Suprapubic skin (tissue), 4 donors: ENCODE results near the gene INHBE. TPM values are rescaled to one million over a fixed set of nuclear protein-coding genes. Genes with fewer than 3 reads are reported as not detected.

Experiments used
- DNase-seq, 2 donors: peaks; one replicate each; pipeline ENCODE4 v3.0.0-alpha.2; 2019; ENCODE audit warnings: low spot score in 2 of 2
- H3K27ac ChIP-seq: fragments of 200-600 bp; sonication (generic); one replicate; pipeline ENCODE4 v1.5.1; 2019
- H3K27me3 ChIP-seq: fragments of 200-600 bp; sonication (generic); one replicate; pipeline ENCODE4 v1.5.1; 2019
- H3K36me3 ChIP-seq: fragments of 200-600 bp; sonication (generic); one replicate; pipeline ENCODE4 v1.5.1; 2019
- H3K4me1 ChIP-seq: fragments of 200-600 bp; sonication (generic); one replicate; pipeline ENCODE4 v1.5.1; 2019
- H3K4me3 ChIP-seq: fragments of 200-600 bp; sonication (generic); one replicate; pipeline ENCODE4 v1.5.1; 2019; ENCODE audit warnings: mild to moderate bottlenecking
- H3K9me3 ChIP-seq: fragments of 200-600 bp; sonication (generic); one replicate; pipeline ENCODE4 v1.5.1; 2019
- CTCF ChIP-seq, 2 donors: fragments of 200-600 bp in 1 of 2; fragments of 450-650 bp in 1 of 2; sonication (generic) in 1 of 2; IDR thresholded peaks; one replicate each; pipeline ENCODE4 v1.5.1; 2016 to 2019; ENCODE audit warnings: antibody characterized with exemption in 2 of 2, mild to moderate bottlenecking in 1 of 2, moderate library complexity in 1 of 2
- EP300 ChIP-seq: sonication (generic); formaldehyde crosslinking; IDR thresholded peaks from one replicate; pipeline ENCODE4 v1.6.1; 2017; ENCODE audit warnings: antibody characterized with exemption
- POLR2A ChIP-seq, 2 donors: fragments of 450-650 bp; IDR thresholded peaks; one replicate each; pipeline ENCODE4 v1.6.1; 2017; ENCODE audit warnings: antibody characterized with exemption in 2 of 2, mild to moderate bottlenecking in 2 of 2, moderate library complexity in 2 of 2
- POLR2AphosphoS5 ChIP-seq, 3 donors: sonication (generic); formaldehyde crosslinking; IDR thresholded peaks; one replicate each; pipeline ENCODE4 v1.6.1; 2017; ENCODE audit warnings: antibody characterized with exemption in 3 of 3
- WGBS: methylation state at CpG from one replicate; pipeline ENCODE4 v1.1.5; 2018; 5-methylcytosine and 5-hydroxymethylcytosine counted together
- total RNA-seq, 4 donors: library from RNA; depleted of rRNA; stranded (reverse); fragments of >200 nt; gene quantifications; one replicate each; pipeline ENCODE4 v1.1.0, GENCODE V29; 2016

INHBE gene
- total RNA-seq, 4 donors from 2014 or later: 0.56 TPM; not detected in 3

- H3K4me3 ChIP-seq: no peak overlapping the region
- WGBS: 88% methylated on average over 12 of the region's 12 CpGs
- no peak for DNase-seq
- H3K36me3 ChIP-seq: peaks cover 5% of the 10 kb centered on the region
- H3K27ac ChIP-seq: no peak overlapping the region
- no peak for TF ChIP-seq POLR2AphosphoS5 (IDR thresholded peaks at IDR 0.05)
- TF ChIP-seq POLR2A (IDR thresholded peaks at IDR 0.05): no peak
- TF ChIP-seq EP300: no peak
- no peak for TF ChIP-seq CTCF (IDR thresholded peaks at IDR 0.05)
- peaks cover 6% of the 10 kb centered on the region for H3K4me1 ChIP-seq
- no peaks in the 10 kb centered on the region for H3K9me3 ChIP-seq
- H3K27me3 ChIP-seq: peaks cover 12% of the 10 kb centered on the region
Measured at GRCh38 chr12:57467212-57467874, 12.2 kb downstream of the INHBE start.

GRCh38 chr12:57467915-57468314 is 12.8 kb downstream of the INHBE start:
- peaks cover under 1% of the 10 kb centered on the region for H3K4me1 ChIP-seq

GRCh38 chr12:57469296-57470164 is 14.4 kb downstream of the INHBE start:
- 89% methylated on average over 7 of the region's 10 CpGs for WGBS
- Histone ChIP-seq H3K27ac (no peak overlapping the region), H3K27me3 (peaks cover 18% of the 10 kb centered on the region), H3K4me3 (no peak overlapping the region), H3K4me1 (no peaks in the 10 kb centered on the region), H3K9me3 (no peaks in the 10 kb centered on the region), H3K36me3 (peaks cover 5% of the 10 kb centered on the region)
- TF ChIP-seq POLR2A (IDR thresholded peaks at IDR 0.05) (no peak), CTCF (IDR thresholded peaks at IDR 0.05) (no peak), POLR2AphosphoS5 (IDR thresholded peaks at IDR 0.05) (no peak)
- DNase-seq: no peak

More at GRCh38 chr12:57467915-57468314, 12.8 kb downstream of the INHBE start:
- no peaks in the 10 kb centered on the region for H3K9me3 ChIP-seq
- peaks cover 14% of the 10 kb centered on the region for H3K27me3 ChIP-seq
- no peak overlapping the region for H3K4me3 ChIP-seq
- WGBS: 56% methylated on average over 11 of the region's 11 CpGs
- no peak for DNase-seq
- H3K27ac ChIP-seq: no peak overlapping the region
- H3K36me3 ChIP-seq: peaks cover 5% of the 10 kb centered on the region
- TF ChIP-seq CTCF (IDR thresholded peaks at IDR 0.05) (no peak), POLR2A (IDR thresholded peaks at IDR 0.05) (no peak), EP300 (no peak), POLR2AphosphoS5 (IDR thresholded peaks at IDR 0.05) (no peak)

GRCh38 chr12:57470286-57470969 is 15.3 kb downstream of the INHBE start:
- Histone ChIP-seq H3K27me3 (peaks cover 26% of the 10 kb centered on the region), H3K4me3 (no peak overlapping the region), H3K4me1 (peaks cover 7% of the 10 kb centered on the region), H3K9me3 (no peaks in the 10 kb centered on the region), H3K36me3 (peaks cover 5% of the 10 kb centered on the region), H3K27ac (no peak overlapping the region)
- DNase-seq: no peak
- WGBS: 98% methylated on average over 10 of the region's 14 CpGs
- TF ChIP-seq POLR2AphosphoS5 (IDR thresholded peaks at IDR 0.05) (no peak), EP300 (no peak), POLR2A (IDR thresholded peaks at IDR 0.05) (no peak), CTCF (IDR thresholded peaks at IDR 0.05) (no peak)
